H1 (cell line): ENCODE results near the gene MYRIP.

Experiments
- BACH1 ChIP-seq: IDR thresholded peaks from 2 replicates; pipeline ENCODE4 v1.6.1; 2012; ENCODE audit warnings: low read length, improper control_type of control experiment
- CEBPB ChIP-seq: IDR thresholded peaks from 2 replicates; pipeline ENCODE4 v1.6.1; 2012; ENCODE audit warnings: low read depth, low read length
- CTCF ChIP-seq, 3 experiments: IDR thresholded peaks; 1 replicate in 2 of 3; 2 replicates in 1 of 3; pipeline versions ENCODE4 v1.5.1 to v1.6.1; 2011; ENCODE audit warnings: low read length in 3 of 3, mild to moderate bottlenecking in 3 of 3, inconsistent platforms in 2 of 3, low read depth in 1 of 3, moderate library complexity in 1 of 3; ENCODE audit not compliant: insufficient read depth in 1 of 3; ENCODE audit errors: control extremely low read depth in 1 of 3
- EZH2 ChIP-seq: fragments of 200-600 bp; sonication (generic); IDR thresholded peaks from 2 replicates; pipeline ENCODE4 v1.7.1; 2012; ENCODE audit warnings: low read depth, mild to moderate bottlenecking, moderate library complexity, low read length, inconsistent platforms; ENCODE audit not compliant: severe bottlenecking
- NRF1 ChIP-seq: IDR thresholded peaks from 2 replicates; pipeline ENCODE4 v1.6.1; 2011; ENCODE audit warnings: mild to moderate bottlenecking, low read depth, low read length, improper control_type of control experiment
- POLR2A ChIP-seq, 2 experiments: IDR thresholded peaks; 1 replicate in 1 of 2; 2 replicates in 1 of 2; pipeline ENCODE4 v1.6.1; 2011; ENCODE audit warnings: low read depth in 2 of 2, low read length in 2 of 2, mild to moderate bottlenecking in 2 of 2; ENCODE audit errors: control extremely low read depth in 1 of 2
- POLR2AphosphoS5 ChIP-seq: IDR thresholded peaks from 2 replicates; pipeline ENCODE4 v1.6.1; 2011; ENCODE audit warnings: low read depth, low read length
- RAD21 ChIP-seq, 2 experiments: IDR thresholded peaks in 1 of 2; conservative IDR thresholded peaks in 1 of 2; 2 replicates each; pipeline ENCODE4 v1.6.1; 2011; ENCODE audit warnings: low read depth in 2 of 2, low read length in 2 of 2, improper control_type of control experiment in 1 of 2, inconsistent platforms in 1 of 2, mild to moderate bottlenecking in 1 of 2, moderate library complexity in 1 of 2
- RNF2 ChIP-seq: fragments of 200-900, 300-1000 bp; sonication (generic); IDR thresholded peaks from 2 replicates; pipeline ENCODE4 v1.7.1; 2016; ENCODE audit warnings: borderline replicate concordance, low read depth, mild to moderate bottlenecking, antibody characterized with exemption, low read length; ENCODE audit not compliant: poor library complexity, severe bottlenecking; ENCODE audit errors: missing control alignments
- RXRA ChIP-seq: IDR thresholded peaks from 2 replicates; pipeline ENCODE4 v1.6.1; 2011; ENCODE audit warnings: low read depth, mild to moderate bottlenecking, low read length, moderate library complexity; ENCODE audit not compliant: insufficient read depth
- SP1 ChIP-seq: IDR thresholded peaks from 2 replicates; pipeline ENCODE4 v1.6.1; 2011; ENCODE audit warnings: low read depth, low read length
- TAF1 ChIP-seq: IDR thresholded peaks from 2 replicates; pipeline ENCODE4 v1.6.1; 2011; ENCODE audit warnings: mild to moderate bottlenecking, low read depth, low read length

GRCh38 chr3:40242638-40243037 lies 433.2 kb downstream of the MYRIP start:
- TF ChIP-seq TAF1 (no peak), NRF1 (no peak), CTCF (IDR thresholded peaks at IDR 0.05; ENCODE audit: control extremely low read depth in 1 of 3, insufficient read depth in 1 of 3, low read depth in 1 of 3, low read length in 3 of 3) (no peak), EZH2 (no peak), POLR2AphosphoS5 (no peak), POLR2A (IDR thresholded peaks at IDR 0.05; ENCODE audit: control extremely low read depth in 1 of 2, low read depth in 2 of 2, low read length in 2 of 2) (no peak), CEBPB (no peak), RAD21 (IDR thresholded peaks at IDR 0.05 in 1 of 2, conservative IDR thresholded peaks at IDR 0.05 in 1 of 2; ENCODE audit: low read depth in 2 of 2, low read length in 2 of 2) (no peak), RNF2 (no peak), SP1 (no peak), RXRA (no peak), BACH1 (no peak)
